ENCODE measurements around the gene EPRS1.
"Not testable (repeated sequence)": the region's sequence is repeated elsewhere in the genome, so short reads cannot be mapped to it uniquely, and the experiment has no call there.

Gene EPRS1

DNA sequence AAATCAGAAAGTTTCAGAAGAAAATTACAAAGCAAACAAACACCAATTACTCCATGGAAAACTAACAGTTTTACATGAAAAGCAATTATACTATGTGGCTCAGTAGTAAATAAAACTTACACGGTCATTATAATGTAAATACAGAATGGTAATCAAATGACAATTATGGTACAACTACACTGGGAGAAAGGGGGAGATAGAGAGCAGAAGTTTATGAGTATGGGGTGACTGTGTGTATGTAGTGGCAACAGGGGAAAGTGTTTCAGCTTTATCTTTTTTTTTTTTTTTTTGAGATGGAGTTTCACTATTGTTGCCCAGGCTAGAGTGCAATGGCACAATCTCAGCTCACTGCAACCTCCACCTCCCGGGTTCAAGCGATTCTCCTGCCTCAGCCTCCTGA, 8.5 kb downstream of the EPRS1 start:
- not testable (repeated sequence) for DNase-seq

DNA sequence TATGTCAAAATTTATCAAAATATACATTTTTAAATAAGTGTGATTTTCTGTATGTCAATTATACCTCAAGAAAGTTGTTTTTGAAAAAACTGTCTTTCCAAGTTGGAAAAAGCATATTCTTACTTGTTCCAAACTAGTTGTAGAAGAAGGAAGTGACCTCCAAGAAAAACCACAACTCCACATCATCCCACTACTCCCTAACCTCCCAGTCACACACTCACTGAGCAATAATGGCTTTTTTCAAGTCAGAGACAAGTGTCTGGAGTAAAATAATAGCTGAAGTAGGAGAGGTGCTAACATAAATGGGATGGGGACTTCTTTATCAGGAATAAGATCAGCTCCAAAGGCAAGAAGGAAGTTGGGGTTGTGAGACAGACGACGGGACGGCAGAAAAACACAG, 13.4 kb downstream of the EPRS1 start:
- DNase-seq, result no peak

DNA sequence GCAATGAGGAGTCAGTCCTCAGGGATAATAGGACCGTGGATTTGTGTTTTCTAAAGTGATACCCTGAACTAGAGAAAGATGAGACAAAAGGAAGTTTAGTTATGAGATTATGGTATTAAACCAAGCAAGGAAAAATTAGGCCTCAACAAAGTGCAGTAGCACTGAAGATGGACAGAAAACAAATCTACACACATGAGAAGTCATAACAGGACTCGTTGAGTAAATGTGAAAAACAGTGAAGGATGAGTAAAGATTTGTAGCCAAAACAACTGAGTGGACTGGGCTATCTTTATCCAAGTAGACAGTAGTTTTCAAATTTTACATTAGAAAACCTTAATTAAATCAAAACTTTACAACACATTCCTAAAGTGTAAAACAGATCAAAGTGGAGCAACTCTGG, 15.0 kb downstream of the EPRS1 start:
- DNase-seq, result no peak

DNA sequence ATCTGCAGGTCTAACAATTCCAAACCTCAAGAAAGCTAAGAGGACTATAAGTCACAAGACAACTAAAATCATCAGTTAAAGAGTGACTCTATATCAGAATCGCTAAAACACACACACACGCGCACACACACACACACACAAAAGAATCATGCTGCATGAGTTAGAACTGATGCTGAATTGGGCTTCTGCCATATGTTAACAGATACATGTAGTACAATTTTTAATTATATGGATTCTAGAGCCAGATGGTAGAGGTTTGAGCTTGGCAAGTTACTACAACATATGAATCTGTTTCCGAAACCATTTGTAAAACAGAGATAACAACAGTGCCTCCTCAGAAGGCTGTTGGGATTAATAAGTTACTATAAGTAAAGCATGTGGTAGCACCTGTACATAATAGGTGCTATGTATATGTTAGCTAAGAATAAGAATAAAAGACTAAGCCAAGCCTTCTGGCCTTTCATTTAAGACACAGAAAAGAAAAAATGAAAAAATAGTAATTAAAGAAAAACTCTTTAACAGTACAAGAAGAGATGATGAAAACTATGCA, 17.9 kb downstream of the EPRS1 start:
- no peak for DNase-seq

DNA sequence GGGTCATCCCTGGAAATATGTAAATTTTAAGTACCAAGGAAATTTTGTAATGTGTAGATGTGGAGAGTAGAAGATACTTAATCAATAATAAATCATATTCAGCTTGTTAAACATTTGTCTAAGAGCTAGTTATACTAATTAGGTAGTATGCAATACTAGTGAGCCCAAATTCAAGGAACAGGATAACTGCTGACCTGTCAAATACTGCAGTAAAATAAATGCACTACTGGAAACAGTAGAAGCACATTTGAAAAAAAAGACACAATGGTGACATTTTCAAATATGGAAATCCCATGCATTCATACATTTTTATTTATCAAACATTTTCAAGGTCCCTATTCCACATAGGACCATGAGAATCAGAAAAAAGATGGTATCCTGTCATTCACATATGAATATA, 27.2 kb downstream of the EPRS1 start:
- DNase-seq, result no peak

DNA sequence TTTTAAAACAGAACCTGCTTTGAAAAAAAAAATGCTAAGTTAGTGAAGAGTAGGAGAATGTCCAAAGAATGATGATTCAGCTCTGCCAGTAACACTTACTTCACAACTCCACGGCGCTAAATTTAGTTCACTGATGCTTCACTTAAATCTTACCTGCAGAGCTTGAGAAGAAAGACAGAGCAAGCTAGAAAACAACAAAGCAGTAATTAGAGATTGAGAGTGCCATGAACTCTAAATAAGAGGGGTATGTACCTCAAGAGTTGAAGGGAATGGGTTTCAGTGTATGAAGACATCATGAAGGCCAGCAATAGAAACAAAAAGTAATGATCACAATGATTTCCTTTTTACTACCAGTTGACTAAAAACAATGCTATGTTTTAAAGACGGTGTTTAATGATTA, 32.8 kb downstream of the EPRS1 start:
- no peak for DNase-seq

DNA sequence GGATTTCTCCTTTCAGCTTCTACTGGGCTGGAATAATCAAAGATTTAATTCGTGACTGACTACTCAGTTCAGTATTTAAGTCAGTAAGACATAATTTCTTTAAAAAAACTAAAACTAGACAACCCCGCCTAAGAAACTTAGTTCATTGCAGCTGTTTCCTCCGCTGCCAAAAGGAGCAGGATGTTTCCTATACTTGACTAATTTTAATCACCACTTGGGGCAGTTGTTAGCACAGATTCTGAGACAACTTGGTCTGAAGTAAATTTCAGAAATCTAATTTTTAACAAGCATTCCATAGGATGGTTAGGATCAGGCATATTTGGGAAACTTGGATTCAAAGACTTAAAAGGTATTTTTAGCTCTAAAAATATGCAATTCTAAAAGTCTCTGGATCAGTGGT, 34.0 kb downstream of the EPRS1 start:
- no peak for DNase-seq

DNA sequence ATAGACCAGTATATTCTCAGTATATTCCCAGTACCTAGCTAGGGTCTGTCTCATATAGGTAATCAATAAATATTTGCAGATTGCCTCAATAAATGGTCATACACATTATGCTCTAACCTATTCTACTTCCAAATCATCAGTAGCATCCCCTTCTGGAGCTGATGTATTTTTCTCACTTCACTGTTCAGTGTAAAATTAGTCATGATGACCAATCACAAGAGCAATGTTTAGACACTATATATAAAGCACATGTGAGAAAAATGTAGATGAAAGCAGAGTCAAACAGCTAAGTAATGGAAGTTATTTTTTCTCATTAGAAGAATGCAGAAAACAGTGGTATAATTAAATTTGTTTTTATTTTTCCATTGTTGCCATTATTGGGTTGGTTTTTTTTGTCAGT, 34.7 kb downstream of the EPRS1 start:
- no peak for DNase-seq

DNA sequence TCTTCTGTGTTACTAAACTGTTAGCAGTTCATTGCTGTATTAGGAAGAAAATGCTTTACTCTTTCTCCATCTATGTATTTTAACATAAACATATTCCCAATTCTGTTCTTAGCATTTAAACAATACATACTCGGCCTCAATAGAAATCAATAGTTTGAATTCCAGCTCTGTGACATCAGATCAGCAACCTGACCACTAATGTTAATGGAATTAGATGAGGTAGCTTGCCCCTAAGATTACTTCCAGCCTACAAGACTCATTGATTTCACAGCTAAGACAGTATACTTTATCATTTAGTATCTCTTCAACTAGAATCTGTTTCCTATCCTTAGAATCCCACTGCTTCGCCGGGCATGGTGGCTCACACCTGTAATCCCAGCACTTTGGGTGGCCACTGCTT, 38.9 kb downstream of the EPRS1 start:
- no peak for DNase-seq

DNA sequence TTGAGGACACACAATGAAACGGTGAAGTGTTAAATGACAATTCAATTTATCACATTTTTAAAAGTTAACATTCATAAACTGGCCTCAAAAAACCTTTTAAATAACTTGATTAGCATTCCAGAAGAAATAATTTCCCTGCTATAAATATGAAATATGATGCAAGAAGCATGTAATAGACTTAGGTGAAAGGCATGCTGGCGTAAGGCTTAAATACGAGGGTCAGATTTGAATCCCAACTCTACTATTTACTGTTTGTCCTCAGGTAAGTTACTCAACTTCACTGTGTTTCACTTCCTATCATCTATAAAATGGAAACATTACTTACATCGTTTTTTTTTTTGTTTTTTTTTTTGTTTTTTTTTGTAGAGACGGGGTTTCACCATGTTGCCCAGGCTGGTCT, 40.8 kb downstream of the EPRS1 start:
- no peak for DNase-seq

DNA sequence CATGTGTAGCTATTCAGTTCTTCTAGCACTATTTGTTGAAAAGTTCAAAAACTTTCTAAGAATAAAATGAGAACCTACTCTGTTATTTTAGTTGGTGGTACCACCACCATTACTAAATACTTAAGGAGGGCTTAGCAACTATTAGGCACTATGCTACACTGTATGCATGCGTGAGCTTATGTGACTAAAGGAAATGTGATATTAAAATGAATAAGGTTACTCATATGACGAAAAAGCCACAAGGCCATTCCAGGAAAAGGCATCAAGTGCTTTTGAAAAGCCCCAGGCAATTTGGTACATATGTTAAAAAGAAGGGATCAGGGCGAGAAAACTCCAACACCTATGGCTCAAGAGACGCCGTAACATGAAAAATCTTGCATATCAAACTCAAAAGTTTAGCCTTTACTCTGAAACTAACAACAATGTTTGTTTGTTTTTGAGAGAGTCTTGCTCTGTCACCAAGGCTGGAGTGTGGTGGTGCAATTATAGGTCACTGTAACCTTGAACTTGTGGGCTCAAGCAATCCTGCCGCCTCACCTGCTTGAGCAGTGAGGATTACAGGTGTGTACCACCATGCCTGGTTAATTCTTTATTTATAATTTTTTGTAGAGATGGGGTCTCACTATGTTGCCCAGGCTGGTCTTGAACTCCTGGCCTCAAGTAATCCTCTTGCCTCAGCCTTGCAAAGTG, 42.5 kb downstream of the EPRS1 start:
- no peak for DNase-seq

DNA sequence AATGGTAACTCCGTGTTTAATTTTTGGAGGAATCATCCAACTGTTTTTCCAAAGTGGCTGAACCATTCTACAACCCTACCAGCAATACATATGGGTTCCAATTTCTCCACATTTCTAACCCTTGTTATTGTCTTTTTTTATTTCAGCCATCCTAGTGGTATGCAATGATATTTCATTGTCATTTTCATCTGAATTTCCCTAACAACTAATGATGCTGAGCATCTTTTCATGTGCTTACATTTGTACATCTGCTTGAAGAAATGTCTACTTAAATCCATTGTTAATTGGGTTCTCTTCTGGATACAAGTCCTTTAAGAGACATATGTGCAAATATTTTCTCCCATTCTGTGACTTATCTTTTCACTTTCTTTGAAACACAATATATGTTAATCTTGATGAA, 43.3 kb downstream of the EPRS1 start:
- no peak for DNase-seq

DNA sequence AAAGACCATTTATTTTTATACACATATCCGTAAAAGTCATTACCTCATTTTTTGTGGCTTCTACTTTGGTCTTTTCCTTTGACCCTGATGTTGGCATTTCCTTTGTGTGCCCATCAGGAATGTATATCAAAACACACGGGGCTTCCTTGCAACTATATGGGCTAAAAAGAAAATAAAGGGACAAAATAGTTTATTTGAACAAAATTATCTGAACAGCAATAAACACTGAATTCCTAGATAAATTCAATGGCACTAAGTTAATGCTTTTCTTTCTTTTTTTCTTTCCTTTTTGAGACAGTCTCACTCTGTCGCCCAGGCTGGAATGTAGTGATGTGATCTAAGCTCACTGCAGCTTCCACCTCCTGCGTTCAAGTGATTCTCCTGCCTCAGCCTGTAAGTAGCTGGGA, 45.2 kb downstream of the EPRS1 start:
- no peak for DNase-seq

DNA sequence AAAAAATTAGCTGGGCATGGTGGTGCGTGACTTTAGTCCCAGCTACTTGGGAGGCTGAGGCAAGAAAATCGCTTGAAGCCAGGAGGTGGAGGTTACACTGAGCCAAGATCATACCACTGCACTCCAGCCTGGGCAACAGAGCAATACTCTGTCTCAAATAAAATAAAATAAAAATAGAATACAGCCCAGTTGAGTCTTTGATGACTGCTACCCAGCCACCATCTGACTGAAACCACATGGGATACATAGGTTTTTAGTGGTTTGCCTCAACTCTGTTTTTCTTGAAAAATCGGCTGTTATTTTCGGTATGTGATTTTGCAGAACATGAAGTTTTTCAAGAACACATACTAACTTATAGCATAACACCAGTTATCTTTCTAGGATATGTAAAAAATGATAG, 46.5 kb downstream of the EPRS1 start:
- DNase-seq, result no peak
